ENCODE data around the gene ADAM22. TPM values are rescaled to one million over a fixed set of nuclear protein-coding genes. Genes with fewer than 3 reads are reported as not detected.

The ADAM22 gene, protein sequence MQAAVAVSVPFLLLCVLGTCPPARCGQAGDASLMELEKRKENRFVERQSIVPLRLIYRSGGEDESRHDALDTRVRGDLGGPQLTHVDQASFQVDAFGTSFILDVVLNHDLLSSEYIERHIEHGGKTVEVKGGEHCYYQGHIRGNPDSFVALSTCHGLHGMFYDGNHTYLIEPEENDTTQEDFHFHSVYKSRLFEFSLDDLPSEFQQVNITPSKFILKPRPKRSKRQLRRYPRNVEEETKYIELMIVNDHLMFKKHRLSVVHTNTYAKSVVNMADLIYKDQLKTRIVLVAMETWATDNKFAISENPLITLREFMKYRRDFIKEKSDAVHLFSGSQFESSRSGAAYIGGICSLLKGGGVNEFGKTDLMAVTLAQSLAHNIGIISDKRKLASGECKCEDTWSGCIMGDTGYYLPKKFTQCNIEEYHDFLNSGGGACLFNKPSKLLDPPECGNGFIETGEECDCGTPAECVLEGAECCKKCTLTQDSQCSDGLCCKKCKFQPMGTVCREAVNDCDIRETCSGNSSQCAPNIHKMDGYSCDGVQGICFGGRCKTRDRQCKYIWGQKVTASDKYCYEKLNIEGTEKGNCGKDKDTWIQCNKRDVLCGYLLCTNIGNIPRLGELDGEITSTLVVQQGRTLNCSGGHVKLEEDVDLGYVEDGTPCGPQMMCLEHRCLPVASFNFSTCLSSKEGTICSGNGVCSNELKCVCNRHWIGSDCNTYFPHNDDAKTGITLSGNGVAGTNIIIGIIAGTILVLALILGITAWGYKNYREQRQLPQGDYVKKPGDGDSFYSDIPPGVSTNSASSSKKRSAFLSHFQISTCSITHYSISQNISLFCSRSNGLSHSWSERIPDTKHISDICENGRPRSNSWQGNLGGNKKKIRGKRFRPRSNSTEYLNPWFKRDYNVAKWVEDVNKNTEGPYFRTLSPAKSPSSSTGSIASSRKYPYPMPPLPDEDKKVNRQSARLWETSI
- under 0.01 and 0.11 TPM in 2 replicates for total RNA-seq

DNA sequence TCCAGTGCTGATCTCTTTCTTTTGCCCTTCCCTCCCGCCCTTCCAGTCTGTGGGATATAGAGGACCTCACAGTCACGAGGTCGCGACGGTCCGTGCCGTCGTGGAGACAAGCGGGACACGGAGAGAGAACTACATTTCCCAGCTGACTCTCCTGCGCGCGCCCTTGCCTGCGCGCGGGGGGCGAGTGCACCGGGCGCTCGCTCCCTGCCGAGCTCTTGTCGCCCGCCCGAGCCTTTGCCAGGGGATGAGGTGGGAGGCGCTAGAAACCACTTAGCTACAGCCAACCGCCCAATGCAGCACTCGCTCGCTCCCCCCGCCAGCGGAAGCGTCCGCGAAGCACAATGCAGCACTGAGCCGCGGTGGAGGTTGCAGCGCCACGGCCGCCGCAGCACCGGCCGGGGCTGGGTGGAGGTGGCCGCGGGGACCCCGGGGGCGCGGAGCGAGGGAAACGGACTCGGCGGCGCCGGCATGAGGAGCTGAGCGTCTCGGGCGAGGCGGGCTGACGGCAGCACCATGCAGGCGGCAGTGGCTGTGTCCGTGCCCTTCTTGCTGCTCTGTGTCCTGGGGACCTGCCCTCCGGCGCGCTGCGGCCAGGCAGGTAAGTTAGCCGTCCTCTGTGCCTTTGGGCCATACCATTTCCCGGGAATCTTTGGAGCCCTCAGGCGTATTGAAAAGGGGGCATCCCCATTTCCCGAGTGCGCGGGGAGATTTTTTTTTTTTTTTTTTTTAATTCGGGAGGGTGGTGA is at the start of gene ADAM22:
TSS of gene ADAM22 (plus strand) at position 299 of the 746 bp plus-strand sequence. CDS start at position 514, 215 bp downstream.

DNA sequence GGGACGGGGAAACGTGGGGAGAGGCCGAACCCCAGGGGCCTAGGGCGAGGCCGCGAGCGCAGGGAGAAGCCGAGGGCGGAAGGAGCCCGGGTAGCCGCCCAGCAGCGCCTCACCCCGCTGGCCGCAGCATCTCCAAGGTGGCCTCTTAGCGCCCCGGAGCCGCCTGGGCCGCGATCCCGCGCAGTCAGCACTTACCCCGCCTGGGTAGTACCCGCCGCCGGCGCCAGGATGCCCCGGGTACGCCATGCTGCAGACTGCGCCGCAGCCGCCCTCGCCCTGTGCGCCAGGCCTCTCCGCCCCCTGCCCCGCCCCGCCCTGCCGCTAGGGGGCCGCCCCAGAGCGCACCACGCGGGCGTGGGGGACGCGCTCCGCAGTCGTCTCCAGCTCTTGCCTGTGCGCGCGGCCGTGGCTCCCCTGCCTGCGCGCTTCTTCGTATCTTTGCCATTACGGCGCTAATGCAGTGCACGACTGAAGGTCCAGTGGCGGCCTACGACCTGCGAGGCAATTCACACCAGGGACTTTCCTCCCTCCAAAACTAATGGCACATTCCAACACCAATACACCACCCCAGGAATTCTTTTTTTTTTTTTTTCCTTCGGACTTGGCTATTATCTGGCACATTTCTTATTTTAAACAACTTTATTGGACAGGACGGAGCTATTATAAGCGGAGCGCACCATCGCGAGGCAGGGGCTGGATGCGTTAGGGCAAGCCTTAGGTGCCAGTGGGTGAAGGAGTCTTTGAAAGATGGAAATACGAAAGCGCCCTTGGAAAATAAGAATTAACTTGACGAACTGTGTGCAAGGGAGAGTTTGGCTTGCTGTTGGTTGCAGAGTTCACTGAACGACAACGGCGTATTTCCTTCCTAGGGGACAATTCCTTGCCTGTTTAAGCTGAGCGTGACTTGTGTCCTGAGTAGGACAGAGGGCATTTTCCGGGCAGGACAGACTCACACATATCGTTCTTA is 286.0 kb downstream of the ADAM22 start, which contains the start of gene SRI:
TSS of gene SRI (minus strand) at position 258 of the 967 bp plus-strand sequence. CDS start at position 246, 12 bp downstream.

Other genes with a start within 250 kb of the ADAM22 start
- 11.0 and 12.8 TPM in 2 replicates for gene SLC25A40, start 57.9 kb upstream of the ADAM22 start, total RNA-seq
- 8.6 and 17.4 TPM in 2 replicates for gene DBF4, start 57.8 kb upstream of the ADAM22 start, total RNA-seq

All from placental epithelial cell (primary cell).